GM11168 (cell line): ENCODE data around the gene VAC14.

Experiments used
- in situ Hi-C: fragments of 300-500 bp; cut with MboI; formaldehyde crosslinking; loops from one replicate; pipeline ENCODE4 v1.12.0; 2022; ENCODE audit warnings: low sequenced_read_pairs; ENCODE audit not compliant: unreplicated experiment

Gene VAC14

GRCh38 chr16:70685061-70685937 is 115.7 kb downstream of the VAC14 start:
- in situ Hi-C loops, result no loop called here

GRCh38 chr16:70684146-70685060 is 116.6 kb downstream of the VAC14 start:
- in situ Hi-C loops, result no loop called here

GRCh38 chr16:70683146-70683944 is 117.6 kb downstream of the VAC14 start:
- in situ Hi-C loops, result no loop called here

- in situ Hi-C loops, result no loop called here
Observed at GRCh38 chr16:70682239-70683145, 118.5 kb downstream of the VAC14 start.

- in situ Hi-C loops, result no loop called here
Observed at GRCh38 chr16:70681382-70682238, 119.3 kb downstream of the VAC14 start.

- in situ Hi-C loops, result no loop called here
Observed at GRCh38 chr16:70680495-70681381, 120.2 kb downstream of the VAC14 start.

- in situ Hi-C loops, result no loop called here
Observed at GRCh38 chr16:70679671-70680494, 121.1 kb downstream of the VAC14 start.

GRCh38 chr16:70678898-70679670 is 121.9 kb downstream of the VAC14 start:
- in situ Hi-C loops, result no loop called here

GRCh38 chr16:70678121-70678897 is 122.6 kb downstream of the VAC14 start:
- in situ Hi-C loops, result no loop called here

- in situ Hi-C loops, result no loop called here
Observed at GRCh38 chr16:70677499-70678120, 123.3 kb downstream of the VAC14 start.

GRCh38 chr16:70676675-70677498 is 124.1 kb downstream of the VAC14 start:
- in situ Hi-C loops, result no loop called here

GRCh38 chr16:70675851-70676513 is 125.0 kb downstream of the VAC14 start:
- in situ Hi-C loops, result no loop called here
